Measurements from ENCODE around the gene HSD17B1. TPM values are rescaled to one million over a fixed set of nuclear protein-coding genes. Genes with fewer than 3 reads are reported as not detected.
A peak's percentile ranks its signal among the peaks of the same experiment; 100 is the strongest.

HSD17B1 gene
- total and polyA plus RNA-seq, 7 experiments from 2014 or later = 0.39 to 2.2 (median 1.4) TPM

- Histone ChIP-seq H3K4me3 (ENCODE audit: low read length) (no peak overlapping the region), H3K36me3 (ENCODE audit: control insufficient read depth in 2 of 3, insufficient read depth in 3 of 3, low read length in 3 of 3) (peaks cover 5 to 60% (median 26%) of the 10 kb centered on the region in 3 experiments), H3K27me3 (ENCODE audit: control insufficient read depth in 2 of 2, insufficient read depth in 2 of 2, low read length in 2 of 2) (no peaks in the 10 kb centered on the region), H3K27ac (ENCODE audit: low read depth, low read length) (peak overlapping the region; percentile 92), H3K4me1 (ENCODE audit: control insufficient read depth in 2 of 2, insufficient read depth in 2 of 2, low read length in 2 of 2) (peaks cover 31 to 32% of the 10 kb centered on the region in 2 donors), H3K9me3 (ENCODE audit: control insufficient read depth in 2 of 3, low read length in 3 of 3) (no peaks in the 10 kb centered on the region)
- H3K4me1 Mint-ChIP-seq = peaks cover 26 to 62% (median 49%) of the 10 kb centered on the region in 7 donors
- POLR2A ChIA-PET = interaction anchor here (0.8 to 5.8 kb wide), 4 partner anchors 11 to 44 kb away, joined by 3 to 27 read pairs (median 22); partner anchors contain the start of genes HSD17B1, NAGLU and PSMC3IP
- H3K4me3 Mint-ChIP-seq = peak overlapping the region; percentile 12 to 93 (median 42)
- intact Hi-C loops (cut with micrococcal nuclease) = no loop called here
- H3K27me3 Mint-ChIP-seq = peaks cover 0 to 3% (median 0%) of the 10 kb centered on the region in 5 donors
- peaks cover 0 to 4% (median 0%) of the 10 kb centered on the region in 11 donors for H3K9me3 Mint-ChIP-seq
- ATAC-seq (no peak), DNase-seq (no peak)
- peak overlapping the region in 7 of 9 donors; percentile 13 to 87 (median 43) for H3K27ac Mint-ChIP-seq
- peaks cover 0 to 27% (median 3%) of the 10 kb centered on the region in 5 donors for H3K36me3 Mint-ChIP-seq
- CTCF ChIA-PET = interaction anchor here (0.6 to 1.4 kb wide), 2 partner anchors 33 to 242 kb away, joined by 3 read pairs; no protein-coding TSS in a partner anchor
These were observed 12.2 kb downstream of the HSD17B1 start for GRCh38 chr17:42564815-42565522.

- Mint-ChIP-seq H3K27ac (peak overlapping the region in 8 of 9 donors; percentile 25 to 98 (median 91)), H3K4me1 (peaks cover 26 to 62% (median 50%) of the 10 kb centered on the region in 7 donors), H3K9me3 (peaks cover 0 to 4% (median 0%) of the 10 kb centered on the region in 11 donors), H3K4me3 (peak overlapping the region in 9 of 10 donors; percentile 6 to 98 (median 93)), H3K27me3 (peaks cover 0 to 3% (median 0%) of the 10 kb centered on the region in 5 donors), H3K36me3 (peaks cover 0 to 28% (median 3%) of the 10 kb centered on the region in 5 donors)
- Histone ChIP-seq H3K27ac (ENCODE audit: low read depth, low read length) (peak overlapping the region; percentile 92), H3K9me3 (ENCODE audit: control insufficient read depth in 2 of 3, low read length in 3 of 3) (no peaks in the 10 kb centered on the region), H3K4me1 (ENCODE audit: control insufficient read depth in 2 of 2, insufficient read depth in 2 of 2, low read length in 2 of 2) (peaks cover 31 to 32% of the 10 kb centered on the region in 2 donors), H3K4me3 (ENCODE audit: low read length) (no peak overlapping the region), H3K27me3 (ENCODE audit: control insufficient read depth in 2 of 2, insufficient read depth in 2 of 2, low read length in 2 of 2) (no peaks in the 10 kb centered on the region), H3K36me3 (ENCODE audit: control insufficient read depth in 2 of 3, insufficient read depth in 3 of 3, low read length in 3 of 3) (peaks cover 10 to 67% (median 30%) of the 10 kb centered on the region in 3 experiments)
- ATAC-seq (no peak), DNase-seq (no peak)
- intact Hi-C loops (cut with micrococcal nuclease) = loop anchor here in 1 of 2 donors (1.0 kb wide), 1 partner anchor 12 kb away; the partner anchor contains the start of gene PSMC3IP
- CTCF ChIA-PET = interaction anchor here (0.5 to 1.4 kb wide), 3 partner anchors 13 to 243 kb away, joined by 3 read pairs; partner anchors contain the start of genes RETREG3 and TUBG1
- POLR2A ChIA-PET = interaction anchor here (0.6 to 5.8 kb wide), 8 partner anchors 9 to 177 kb away, joined by 3 to 27 read pairs (median 8); partner anchors contain the start of genes HSD17B1, NAGLU, PSMC3IP and STAT3
These were observed 12.9 kb downstream of the HSD17B1 start for GRCh38 chr17:42565523-42566214.

GRCh38 chr17:42566215-42566882, 13.6 kb downstream of the HSD17B1 start:
- peaks cover 0 to 28% (median 3%) of the 10 kb centered on the region in 5 donors for H3K36me3 Mint-ChIP-seq
- no peak for ATAC-seq
- no peaks in the 10 kb centered on the region for H3K9me3 ChIP-seq (ENCODE audit: control insufficient read depth in 2 of 3, low read length in 3 of 3)
- POLR2A ChIA-PET = interaction anchor here (0.6 to 5.8 kb wide), 11 partner anchors 9 to 258 kb away, joined by 3 to 27 read pairs (median 5); partner anchors contain the start of genes BECN1, HSD17B1, NAGLU and PSMC3IP
- peaks cover 0 to 3% (median 0%) of the 10 kb centered on the region in 5 donors for H3K27me3 Mint-ChIP-seq
- no peak for DNase-seq
- CTCF ChIA-PET = interaction anchor here (0.5 to 1.2 kb wide), 2 partner anchors 12 to 43 kb away, joined by 3 read pairs; partner anchors contain the start of genes RETREG3 and TUBG1
- peaks cover 13 to 73% (median 30%) of the 10 kb centered on the region in 3 experiments for H3K36me3 ChIP-seq (ENCODE audit: control insufficient read depth in 2 of 3, insufficient read depth in 3 of 3, low read length in 3 of 3)
- peak overlapping the region; percentile 87 to 98 (median 95) for H3K27ac Mint-ChIP-seq
- H3K4me3 ChIP-seq (ENCODE audit: low read length) = peak overlapping the region; percentile 76
- peaks cover 26 to 62% (median 50%) of the 10 kb centered on the region in 7 donors for H3K4me1 Mint-ChIP-seq
- H3K9me3 Mint-ChIP-seq = peaks cover 0 to 4% (median 0%) of the 10 kb centered on the region in 11 donors
- H3K27me3 ChIP-seq (ENCODE audit: control insufficient read depth in 2 of 2, insufficient read depth in 2 of 2, low read length in 2 of 2) = no peaks in the 10 kb centered on the region
- peak overlapping the region; percentile 92 for H3K27ac ChIP-seq (ENCODE audit: low read depth, low read length)
- H3K4me1 ChIP-seq (ENCODE audit: control insufficient read depth in 2 of 2, insufficient read depth in 2 of 2, low read length in 2 of 2) = peaks cover 30% of the 10 kb centered on the region in 2 donors
- intact Hi-C loops (cut with micrococcal nuclease) = loop anchor here in 1 of 2 donors (1.0 kb wide), 1 partner anchor 11 kb away; the partner anchor contains the start of gene PSMC3IP
- peak overlapping the region; percentile 80 to 98 (median 95) for H3K4me3 Mint-ChIP-seq

GRCh38 chr17:42566883-42567573, 14.3 kb downstream of the HSD17B1 start, which contains the start of gene MLX:
TSS of gene MLX (plus strand) at chr17:42567100. CDS start at chr17:42567125, 25 bp downstream.
- Mint-ChIP-seq H3K27me3 (no peaks in the 10 kb centered on the region), H3K4me1 (peaks cover 26 to 57% (median 45%) of the 10 kb centered on the region in 7 donors), H3K27ac (peak within 1 kb of the TSS; percentile 87 to 98 (median 95)), H3K9me3 (peaks cover 0 to under 1% (median 0%) of the 10 kb centered on the region in 11 donors), H3K36me3 (peaks cover 0 to 27% (median 0%) of the 10 kb centered on the region in 5 donors), H3K4me3 (peak within 1 kb of the TSS; percentile 80 to 98 (median 95))
- Histone ChIP-seq H3K36me3 (ENCODE audit: control insufficient read depth in 2 of 3, insufficient read depth in 3 of 3, low read length in 3 of 3) (peaks cover 20 to 79% (median 30%) of the 10 kb centered on the region in 3 experiments), H3K4me3 (ENCODE audit: low read length) (peak within 1 kb of the TSS; percentile 76), H3K9me3 (ENCODE audit: control insufficient read depth in 2 of 3, low read length in 3 of 3) (no peaks in the 10 kb centered on the region), H3K27ac (ENCODE audit: low read depth, low read length) (peak within 1 kb of the TSS; percentile 92), H3K4me1 (ENCODE audit: control insufficient read depth in 2 of 2, insufficient read depth in 2 of 2, low read length in 2 of 2) (peaks cover 26 to 27% of the 10 kb centered on the region in 2 donors), H3K27me3 (ENCODE audit: control insufficient read depth in 2 of 2, insufficient read depth in 2 of 2, low read length in 2 of 2) (no peaks in the 10 kb centered on the region)
- peak; percentile 86 to 96 (median 90) for DNase-seq
- intact Hi-C loops (cut with micrococcal nuclease) = loop anchor here (1.0 kb wide), 1 partner anchor 10 kb away; the partner anchor contains the start of gene PSMC3IP (in 2 of the 2)
- CTCF ChIA-PET = interaction anchor here (1.2 to 2.3 kb wide), 2 partner anchors 11 to 42 kb away, joined by 3 to 9 read pairs; partner anchors contain the start of genes PSMC3IP, RETREG3 and TUBG1
- POLR2A ChIA-PET = interaction anchor here (0.5 to 5.8 kb wide), 14 partner anchors 10 to 551 kb away, joined by 3 to 27 read pairs (median 4); partner anchors contain the start of genes BECN1, HSD17B1, NAGLU and PSMC3IP
- peak; percentile 80 for ATAC-seq

- no peak for ATAC-seq
- Mint-ChIP-seq H3K4me1 (peaks cover 20 to 47% (median 38%) of the 10 kb centered on the region in 7 donors), H3K27me3 (no peaks in the 10 kb centered on the region), H3K27ac (peak overlapping the region in 6 of 9 donors; percentile 9 to 96 (median 84)), H3K36me3 (peaks cover 5 to 40% (median 9%) of the 10 kb centered on the region in 5 donors), H3K4me3 (peak overlapping the region; percentile 27 to 98 (median 94)), H3K9me3 (no peaks in the 10 kb centered on the region)
- CTCF ChIA-PET = interaction anchor here (0.7 to 2.3 kb wide), 3 partner anchors 9 to 256 kb away, joined by 3 to 9 read pairs (median 3); partner anchors contain the start of gene PSMC3IP
- Histone ChIP-seq H3K4me3 (ENCODE audit: low read length) (no peak overlapping the region), H3K36me3 (ENCODE audit: control insufficient read depth in 2 of 3, insufficient read depth in 3 of 3, low read length in 3 of 3) (peaks cover 23 to 85% (median 36%) of the 10 kb centered on the region in 3 experiments), H3K9me3 (ENCODE audit: control insufficient read depth in 2 of 3, low read length in 3 of 3) (no peaks in the 10 kb centered on the region), H3K4me1 (ENCODE audit: control insufficient read depth in 2 of 2, insufficient read depth in 2 of 2, low read length in 2 of 2) (peaks cover 13 to 17% of the 10 kb centered on the region in 2 donors), H3K27ac (ENCODE audit: low read depth, low read length) (peak overlapping the region; percentile 31), H3K27me3 (ENCODE audit: control insufficient read depth in 2 of 2, insufficient read depth in 2 of 2, low read length in 2 of 2) (no peaks in the 10 kb centered on the region)
- POLR2A ChIA-PET = interaction anchor here (0.6 to 5.8 kb wide), 13 partner anchors 9 to 552 kb away, joined by 3 to 27 read pairs (median 4); partner anchors contain the start of genes DNAJC7, HSD17B1, NAGLU and PSMC3IP
- DNase-seq = no peak
- intact Hi-C loops (cut with micrococcal nuclease) = no loop called here
These were observed 15.8 kb downstream of the HSD17B1 start for GRCh38 chr17:42568341-42569111.

Measured in naive thymus-derived CD4-positive, alpha-beta T cell (primary cell).